ENCODE measurements around the gene MAP6.

- TF ChIP-seq CTCF (IDR thresholded peaks at IDR 0.05) (no peak), POLR2A (IDR thresholded peaks at IDR 0.05) (no peak)
These were observed 18.6 kb downstream of the MAP6 start for GRCh38 chr11:75650167-75650723.
